GM18907 (cell line): ENCODE measurements around the gene PDLIM5.
"Not testable (repeated sequence)": the region's sequence is repeated elsewhere in the genome, so short reads cannot be mapped to it uniquely, and the experiment has no call there.

ENCODE experiments used
- ATAC-seq: cut with Tn5 transposase; IDR thresholded peaks from one replicate; pipeline ENCODE4 v1.9.1; 2021; ENCODE audit warnings: mild to moderate bottlenecking, moderate library complexity; ENCODE audit not compliant: unreplicated experiment

The PDLIM5 gene

DNA sequence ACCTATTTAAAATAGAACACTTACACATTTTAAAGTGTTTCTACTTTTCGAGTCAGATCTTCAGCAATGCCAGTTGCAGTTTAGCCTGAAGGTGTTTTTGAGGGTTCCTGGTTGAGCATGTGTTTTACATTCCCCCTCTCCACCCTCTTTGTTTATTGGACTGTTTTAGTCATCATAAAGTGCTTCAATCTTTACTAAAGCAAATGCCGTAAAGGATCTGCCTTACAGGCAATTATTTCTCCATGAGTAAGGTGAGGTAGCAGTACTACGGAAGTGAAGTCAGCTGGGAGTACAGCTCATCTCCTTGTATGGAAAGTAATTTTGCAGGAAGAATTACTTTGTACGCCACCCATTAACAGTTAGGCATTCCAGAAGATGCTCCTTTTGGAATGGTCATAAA, 36.9 kb downstream of the PDLIM5 start:
- no peak for ATAC-seq

- no peak for ATAC-seq
Observed at GRCh38 chr4:94489098-94489497, 37.4 kb downstream of the PDLIM5 start.

- no peak for ATAC-seq
Observed at GRCh38 chr4:94490437-94490836, 38.7 kb downstream of the PDLIM5 start.

DNA sequence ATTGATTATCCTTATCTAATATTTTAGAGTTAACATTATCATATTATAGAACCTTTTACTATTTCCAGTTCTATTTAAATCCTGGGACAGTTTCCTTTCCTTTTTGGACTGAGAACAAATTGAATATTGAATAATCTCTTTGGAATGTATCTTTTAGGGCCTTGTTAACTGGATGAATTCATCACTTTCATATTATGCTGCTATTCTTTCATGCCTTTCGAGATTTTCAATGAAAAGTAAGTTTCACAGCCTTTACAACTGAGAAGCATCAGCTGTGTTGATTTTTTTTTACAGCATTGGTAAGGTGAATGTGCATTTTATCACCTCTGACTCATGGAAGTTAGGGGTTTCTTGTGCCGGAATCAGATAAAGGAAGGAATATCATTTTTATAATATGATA, 39.6 kb downstream of the PDLIM5 start:
- ATAC-seq = no peak

GRCh38 chr4:94495408-94495807, 43.7 kb downstream of the PDLIM5 start:
- no peak for ATAC-seq

DNA sequence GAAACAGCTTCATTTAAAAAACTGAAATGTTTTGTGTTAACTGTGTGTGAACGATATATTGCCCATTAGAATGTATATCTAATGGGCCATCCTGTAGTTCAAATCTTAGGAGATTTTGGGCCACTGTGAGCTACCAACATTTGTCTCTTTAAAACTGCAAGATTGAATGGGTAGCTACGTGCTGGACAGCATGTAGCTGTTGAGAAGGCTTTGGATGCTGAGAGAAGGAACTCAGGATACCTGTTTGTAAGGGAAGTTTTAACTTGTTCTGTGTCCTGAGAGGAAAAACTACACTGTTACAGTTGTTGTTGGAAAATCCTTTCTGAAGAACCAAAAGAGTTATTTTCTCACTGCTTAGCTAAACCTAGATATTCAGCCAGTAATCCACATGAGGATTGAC, 45.9 kb downstream of the PDLIM5 start:
- ATAC-seq = no peak

- ATAC-seq = no peak
Observed at GRCh38 chr4:94498502-94498901, 46.8 kb downstream of the PDLIM5 start.

DNA sequence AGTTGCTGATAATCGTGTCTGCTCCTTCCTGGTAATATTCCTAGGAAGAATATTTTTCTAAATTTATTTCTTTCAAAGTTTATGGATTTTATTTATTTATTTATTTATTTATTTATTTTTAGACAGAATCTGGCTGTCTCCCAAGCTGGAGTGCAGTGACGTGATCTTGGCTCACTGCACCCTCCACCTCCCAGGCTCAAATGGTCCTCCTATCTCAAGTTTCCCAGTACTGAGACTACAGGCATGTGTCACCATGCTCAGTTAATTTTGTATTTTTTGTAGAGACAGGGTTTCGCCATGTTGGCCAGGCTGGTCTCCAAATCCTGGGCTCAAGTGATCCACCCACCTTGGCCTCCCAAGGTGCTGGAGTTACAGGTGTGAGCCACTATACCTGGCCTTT, 48.9 kb downstream of the PDLIM5 start:
- no peak for ATAC-seq

GRCh38 chr4:94504545-94504944, 52.8 kb downstream of the PDLIM5 start:
- ATAC-seq = no peak

DNA sequence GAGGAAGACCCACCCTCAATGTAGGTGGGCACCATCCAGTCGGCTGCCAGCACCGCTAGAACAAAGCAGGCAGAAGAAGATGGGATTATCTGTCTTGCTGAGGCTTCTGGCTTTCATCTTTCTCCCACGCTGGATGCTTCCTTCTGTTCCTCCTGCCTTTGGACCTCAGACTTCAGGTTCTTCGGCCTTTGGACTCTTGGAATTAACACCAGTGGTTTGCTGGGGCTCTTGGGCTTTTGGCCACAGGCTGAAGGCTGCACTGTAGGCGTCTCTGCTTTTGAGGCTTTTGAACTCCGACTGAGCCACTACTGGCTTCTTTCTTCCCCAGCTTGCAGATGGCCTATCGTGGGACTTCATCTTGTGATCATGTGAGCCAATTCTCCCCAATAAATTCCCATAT, 55.1 kb downstream of the PDLIM5 start:
- no peak for ATAC-seq

GRCh38 chr4:94507281-94507680, 55.5 kb downstream of the PDLIM5 start:
- ATAC-seq = no peak

DNA sequence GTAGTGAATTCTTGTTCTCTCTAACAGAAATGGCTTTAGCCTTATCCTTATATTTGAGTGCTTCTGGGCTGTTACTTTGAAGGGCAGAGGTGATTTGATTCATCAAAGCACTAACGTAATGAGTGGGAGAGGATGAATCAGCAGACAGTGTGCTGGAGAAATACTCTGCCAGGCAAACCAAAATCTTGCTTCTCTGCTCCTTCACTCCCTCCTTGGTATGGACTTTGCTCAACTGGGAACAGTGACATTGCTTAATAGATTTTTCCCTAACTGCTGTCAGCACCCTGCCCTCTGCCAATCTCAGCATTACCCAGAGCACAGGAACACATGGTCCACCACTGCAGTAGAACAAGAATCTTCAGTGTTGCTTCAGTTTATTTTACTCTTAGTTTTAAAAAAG, 56.0 kb downstream of the PDLIM5 start:
- ATAC-seq = no peak

GRCh38 chr4:94508296-94508695, 56.6 kb downstream of the PDLIM5 start:
- no peak for ATAC-seq

DNA sequence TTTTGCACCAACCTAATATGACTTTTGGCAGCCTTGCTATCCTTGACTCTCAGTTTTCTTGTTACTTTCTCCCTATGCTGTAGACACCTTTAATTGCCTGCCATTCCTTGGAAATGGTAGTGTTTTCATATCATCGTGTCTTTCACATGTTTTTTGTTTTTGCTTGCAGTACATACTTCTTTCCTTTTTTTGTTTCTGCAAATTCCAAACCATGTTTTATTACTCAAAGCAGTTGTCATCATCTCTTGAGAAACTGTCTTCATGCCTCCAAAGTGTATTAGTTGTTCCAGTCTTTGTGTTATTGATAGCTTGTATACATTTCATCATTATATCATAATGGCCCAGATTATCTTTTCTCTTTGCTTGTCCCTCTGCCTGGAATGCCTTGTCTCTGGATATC, 57.1 kb downstream of the PDLIM5 start:
- ATAC-seq = no peak

DNA sequence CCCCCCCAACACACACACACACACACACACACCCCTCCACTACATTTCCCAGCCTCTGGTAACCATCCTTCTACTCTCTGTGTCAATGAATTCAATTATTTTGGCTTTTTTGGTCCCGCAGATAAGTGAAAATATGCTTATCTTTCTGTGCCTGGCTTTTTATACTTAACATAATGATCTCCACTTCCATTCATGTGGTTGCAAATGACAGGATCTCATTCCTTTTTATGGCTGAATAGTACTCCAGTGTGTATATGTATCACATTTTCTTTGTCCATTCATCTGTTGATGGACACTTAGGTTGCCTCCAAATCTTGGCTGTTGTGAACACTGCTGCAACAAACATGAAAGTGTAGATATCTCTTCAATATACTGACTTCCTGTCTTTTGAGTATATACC, 59.8 kb downstream of the PDLIM5 start:
- no peak for ATAC-seq

DNA sequence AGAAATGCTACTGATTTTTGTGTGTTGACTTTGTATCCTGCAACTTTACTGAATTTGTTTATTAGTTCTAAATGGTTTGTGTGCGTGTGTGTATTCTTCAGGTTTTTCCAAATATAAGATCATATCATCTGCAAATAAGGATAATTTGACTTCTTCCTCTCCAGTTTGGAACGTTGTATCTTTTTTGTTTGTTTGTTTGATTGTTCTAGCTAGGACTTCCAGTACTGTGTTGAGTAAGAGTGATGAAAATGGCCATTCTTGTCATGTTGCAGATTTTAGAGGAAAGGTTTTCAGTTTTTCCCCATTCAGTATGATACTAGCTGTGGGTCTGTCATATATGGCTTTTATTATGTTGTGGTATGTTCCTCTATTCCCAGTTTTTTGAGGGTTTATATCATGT, 61.8 kb downstream of the PDLIM5 start:
- not testable (repeated sequence) for ATAC-seq

- no peak for ATAC-seq
Observed at GRCh38 chr4:94515365-94515764, 63.6 kb downstream of the PDLIM5 start.

DNA sequence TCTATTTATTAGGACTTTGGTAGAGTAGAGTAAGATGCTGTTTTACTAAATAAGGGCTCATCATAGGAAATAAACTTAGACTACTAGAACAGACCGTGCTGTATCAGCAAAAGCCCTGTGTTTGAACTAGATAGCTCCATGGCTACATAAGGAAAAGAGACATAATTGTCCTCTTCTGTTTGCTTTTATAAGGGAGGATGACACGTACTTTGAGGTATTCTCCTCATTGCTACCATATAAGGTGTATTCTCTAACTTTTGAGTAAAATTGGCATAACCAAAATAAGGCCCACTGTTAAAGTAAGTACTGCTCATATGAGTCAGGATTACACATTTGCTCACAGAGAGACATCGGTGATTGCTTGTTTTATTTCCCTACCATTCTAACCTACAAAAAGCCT, 64.3 kb downstream of the PDLIM5 start:
- no peak for ATAC-seq

DNA sequence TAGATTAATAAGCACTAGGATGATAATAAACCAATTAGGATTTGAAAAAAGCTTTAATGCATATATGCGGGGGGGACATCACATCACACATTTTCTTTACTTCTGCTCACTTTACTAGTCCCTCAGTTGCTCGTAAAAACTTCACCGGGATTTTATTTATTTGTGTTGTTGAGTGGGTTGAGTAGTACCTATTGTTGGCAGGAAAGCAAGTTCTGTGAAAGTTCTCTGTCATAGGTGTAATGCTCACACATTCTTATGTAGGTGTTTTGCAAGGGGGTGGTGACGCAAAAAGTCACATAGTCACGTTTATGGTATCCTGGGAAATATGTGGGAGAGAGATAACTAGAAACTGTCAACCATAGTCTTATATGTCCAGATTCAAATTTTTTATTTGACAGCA, 65.3 kb downstream of the PDLIM5 start:
- no peak for ATAC-seq

DNA sequence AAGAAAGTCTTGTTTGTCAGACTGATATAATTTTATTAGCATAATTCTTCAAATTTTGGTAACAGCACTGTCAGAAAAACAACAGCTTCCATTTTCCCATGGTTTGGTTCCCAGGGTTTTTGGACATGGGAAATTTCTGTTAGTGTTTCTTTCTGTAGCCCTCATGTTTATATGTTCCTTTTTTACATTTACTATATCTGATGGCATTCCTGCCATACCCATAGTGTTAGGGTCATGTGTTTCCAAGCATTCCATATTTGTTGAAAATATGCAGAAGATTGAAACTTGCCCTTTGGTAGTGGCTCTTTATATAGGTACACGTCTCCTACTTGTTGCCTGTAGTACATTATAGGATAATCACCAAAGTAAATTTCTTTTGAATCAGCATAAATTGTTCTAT, 65.8 kb downstream of the PDLIM5 start:
- ATAC-seq = no peak

- ATAC-seq = peak; percentile 51
Observed at GRCh38 chr4:94519019-94519418, 67.3 kb downstream of the PDLIM5 start.

GRCh38 chr4:94519925-94520789, 68.4 kb downstream of the PDLIM5 start:
- peak; percentile 53 for ATAC-seq

DNA sequence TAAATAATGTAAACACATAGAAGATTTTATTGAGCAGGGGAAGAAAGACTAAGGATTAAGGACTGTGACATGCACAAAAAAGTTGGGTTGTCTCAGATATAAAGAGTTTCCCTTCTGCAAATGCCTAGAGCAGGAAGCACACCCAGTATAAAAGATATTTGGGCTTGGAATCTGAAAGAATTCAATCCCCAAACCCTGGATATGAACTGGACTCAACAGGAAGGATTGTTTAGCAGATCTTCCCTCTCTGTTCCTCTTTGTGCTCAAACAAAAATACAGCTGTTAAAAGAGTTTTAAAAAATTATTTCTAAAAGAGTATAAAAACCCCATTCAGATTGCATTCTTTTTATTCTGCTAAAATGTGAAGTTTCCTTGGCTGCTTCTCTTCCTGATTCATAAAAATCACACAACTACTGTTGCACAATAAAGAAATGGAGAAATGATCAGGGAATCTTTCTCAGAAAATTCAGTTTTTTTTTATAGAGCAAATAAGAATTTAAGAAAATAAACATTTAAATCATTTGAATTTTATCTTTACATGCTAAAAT, 71.4 kb downstream of the PDLIM5 start:
- no peak for ATAC-seq
